ENCODE data around the gene TBCA.
A peak's percentile ranks its signal among the peaks of the same experiment; 100 is the strongest.

Gene TBCA

GRCh38 chr5:77649776-77650175, 126.4 kb downstream of the TBCA start:
- peaks cover 37% of the 10 kb centered on the region for H3K27me3 ChIP-seq
- no peaks in the 10 kb centered on the region for H3K4me1 ChIP-seq
- H3K36me3 ChIP-seq = no peaks in the 10 kb centered on the region
- H3K4me3 ChIP-seq (ENCODE audit: low read depth, low read length) = no peak overlapping the region
- H3K9me3 ChIP-seq = no peaks in the 10 kb centered on the region
- DNase-seq = no peak
- no peak for TF ChIP-seq CTCF (IDR thresholded peaks at IDR 0.05; ENCODE audit: low read depth, low read length)

- no peaks in the 10 kb centered on the region for H3K4me1 ChIP-seq
- H3K27me3 ChIP-seq = peaks cover 73% of the 10 kb centered on the region
- no peak for DNase-seq
- peak overlapping the region; percentile 29; the same call in 1 of the 2 replicates for H3K4me3 ChIP-seq (ENCODE audit: low read depth, low read length)
- no peak for TF ChIP-seq CTCF (IDR thresholded peaks at IDR 0.05; ENCODE audit: low read depth, low read length)
- no peaks in the 10 kb centered on the region for H3K9me3 ChIP-seq
- H3K36me3 ChIP-seq = no peaks in the 10 kb centered on the region
These were observed 130.0 kb downstream of the TBCA start for GRCh38 chr5:77645995-77646639.

GRCh38 chr5:77645158-77645994, 130.8 kb downstream of the TBCA start:
- Histone ChIP-seq H3K9me3 (no peaks in the 10 kb centered on the region), H3K4me1 (no peaks in the 10 kb centered on the region; the same call in 1 of the 2 replicates), H3K27me3 (peaks cover 81% of the 10 kb centered on the region), H3K36me3 (no peaks in the 10 kb centered on the region), H3K4me3 (ENCODE audit: low read depth, low read length) (peak overlapping the region; percentile 53)
- DNase-seq = peak; percentile 74
- peak; percentile 29; the same call in 1 of the 2 replicates for TF ChIP-seq CTCF (IDR thresholded peaks at IDR 0.05; ENCODE audit: low read depth, low read length)

- no peak for DNase-seq
- no peaks in the 10 kb centered on the region for H3K9me3 ChIP-seq
- H3K36me3 ChIP-seq = no peaks in the 10 kb centered on the region
- no peaks in the 10 kb centered on the region; the same call in 1 of the 2 replicates for H3K4me1 ChIP-seq
- peak overlapping the region; percentile 2; the same call in 1 of the 2 replicates for H3K4me3 ChIP-seq (ENCODE audit: low read depth, low read length)
- H3K27me3 ChIP-seq = peaks cover 85% of the 10 kb centered on the region
- TF ChIP-seq CTCF (IDR thresholded peaks at IDR 0.05; ENCODE audit: low read depth, low read length) = no peak
These were observed 131.6 kb downstream of the TBCA start for GRCh38 chr5:77644371-77645157.

GRCh38 chr5:77643654-77644370, 132.3 kb downstream of the TBCA start:
- Histone ChIP-seq H3K4me3 (ENCODE audit: low read depth, low read length) (no peak overlapping the region), H3K36me3 (no peaks in the 10 kb centered on the region), H3K4me1 (no peaks in the 10 kb centered on the region; the same call in 1 of the 2 replicates), H3K27me3 (peaks cover 93% of the 10 kb centered on the region), H3K9me3 (no peaks in the 10 kb centered on the region)
- TF ChIP-seq CTCF (IDR thresholded peaks at IDR 0.05; ENCODE audit: low read depth, low read length) = no peak
- DNase-seq = no peak
